ENCODE measurements around the gene LLGL1. TPM values are rescaled to one million over a fixed set of nuclear protein-coding genes. Genes with fewer than 3 reads are reported as not detected.

Gene LLGL1
- total RNA-seq, 1 experiment from 2014 or later, result 65.0 TPM

DNA sequence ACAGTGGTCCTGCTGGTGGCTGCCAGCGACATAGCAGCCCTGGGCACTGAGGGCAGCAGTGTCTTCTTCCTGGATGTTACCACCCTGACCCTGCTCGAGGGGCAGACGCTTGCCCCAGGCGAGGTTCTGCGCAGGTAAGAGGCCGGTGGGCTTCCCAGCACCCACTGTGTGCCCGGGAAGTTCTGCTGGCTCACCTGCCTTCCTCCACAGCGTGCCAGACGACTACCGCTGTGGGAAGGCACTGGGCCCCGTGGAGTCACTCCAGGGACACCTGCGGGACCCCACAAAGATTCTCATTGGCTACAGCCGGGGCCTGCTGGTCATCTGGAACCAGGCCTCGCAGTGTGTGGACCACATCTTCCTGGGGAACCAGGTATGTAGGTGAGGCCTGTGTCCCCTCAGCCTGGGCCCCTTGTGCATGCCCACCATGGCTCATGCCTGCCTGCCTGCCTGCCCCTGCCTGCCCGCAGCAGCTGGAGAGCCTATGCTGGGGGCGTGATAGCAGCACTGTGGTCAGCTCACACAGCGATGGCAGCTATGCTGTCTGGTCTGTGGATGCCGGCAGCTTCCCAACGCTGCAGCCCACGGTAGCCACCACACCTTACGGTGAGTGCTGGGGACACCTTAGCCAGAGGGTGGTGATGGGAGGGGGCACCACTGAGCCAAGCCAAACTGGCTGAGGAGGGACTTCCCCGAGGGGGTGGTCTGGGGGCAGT lies 8.5 kb downstream of the LLGL1 start:
- no peak overlapping the region for H2BK12ac ChIP-seq (ENCODE audit: insufficient read length, low read depth, low read length)
- H3K56ac ChIP-seq (ENCODE audit: insufficient read length, low read depth, low read length), result no peak overlapping the region
- H4K91ac ChIP-seq (ENCODE audit: insufficient read length, low read depth, low read length), result no peak overlapping the region
- H3K27me3 ChIP-seq (ENCODE audit: insufficient read depth, low read length), result no peaks in the 10 kb centered on the region
- no peak overlapping the region for H3K9ac ChIP-seq (ENCODE audit: extremely low read depth, insufficient read length, low read length)
- peaks cover 7% of the 10 kb centered on the region; the same call in 1 of the 2 replicates for H3K79me2 ChIP-seq (ENCODE audit: insufficient read depth, low read length)
- H4K5ac ChIP-seq (ENCODE audit: insufficient read length, low read depth, low read length), result no peak overlapping the region
- no peak overlapping the region for H2BK5ac ChIP-seq (ENCODE audit: insufficient read length, low read length)
- no peak overlapping the region for H3K18ac ChIP-seq (ENCODE audit: insufficient read length, low read depth, low read length)
- Mint-ChIP-seq H3K4me3 (no peak overlapping the region), H3K27ac (no peak overlapping the region; a peak in 2 of 7 replicates), H3K4me1 (peaks cover 3 to 8% of the 10 kb centered on the region in 2 experiments; a peak in 3 of 4 replicates), H3K27me3 (ENCODE audit: low read depth) (no peaks in the 10 kb centered on the region), H3K9me3 (no peaks in the 10 kb centered on the region), H3K36me3 (ENCODE audit: insufficient read depth in 1 of 3, low read depth in 3 of 3) (peaks cover 16 to 52% (median 52%) of the 10 kb centered on the region in 3 experiments)
- no peak overlapping the region for H3K14ac ChIP-seq (ENCODE audit: insufficient read depth, low read length)
- no peaks in the 10 kb centered on the region for H3K23me2 ChIP-seq (ENCODE audit: insufficient read length, low read depth, low read length, poor library complexity, severe bottlenecking)
- no peak overlapping the region for H3K27ac ChIP-seq (ENCODE audit: insufficient read length, low read depth, low read length)
- H2AK5ac ChIP-seq (ENCODE audit: insufficient read length, low read length), result no peak overlapping the region
- no peak overlapping the region for H2BK20ac ChIP-seq (ENCODE audit: low read depth, low read length, poor library complexity, severe bottlenecking)
- H3K4me2 ChIP-seq (ENCODE audit: insufficient read depth, insufficient read length, low read length), result no peak overlapping the region
- no peak for DNase-seq
- H3K23ac ChIP-seq (ENCODE audit: insufficient read length, low read depth, low read length), result no peak overlapping the region
- no CpG with 5 or more reads among the region's 22 CpGs for WGBS (ENCODE audit: extremely low coverage, insufficient read length, low lambda C conversion rate)
- no peak overlapping the region for H3T11ph ChIP-seq (ENCODE audit: low read length)
- H4K8ac ChIP-seq (replicated peaks; ENCODE audit: insufficient read length, low read depth, low read length), result no peak overlapping the region
- no peak overlapping the region for H2BK120ac ChIP-seq (ENCODE audit: low read depth, low read length, poor library complexity, severe bottlenecking)
- no peaks in the 10 kb centered on the region for H4K20me1 ChIP-seq (ENCODE audit: control insufficient read depth, insufficient read depth, insufficient read length)
- TF ChIP-seq CTCF (conservative IDR thresholded peaks at IDR 0.05), result no peak
- H3K4ac ChIP-seq (ENCODE audit: low read depth, low read length), result no peak overlapping the region
- no peak overlapping the region for H2AFZ ChIP-seq (ENCODE audit: low read length)
- no peaks in the 10 kb centered on the region for H3K4me1 ChIP-seq (ENCODE audit: insufficient read depth, low read length)
- no peaks in the 10 kb centered on the region for H3K9me3 ChIP-seq (ENCODE audit: control insufficient read depth, low read depth, low read length)
- H2BK15ac ChIP-seq (ENCODE audit: low read depth, low read length), result no peak overlapping the region
- H3K79me1 ChIP-seq (ENCODE audit: insufficient read depth, low read depth, low read length, poor library complexity, severe bottlenecking), result no peaks in the 10 kb centered on the region

Measured in H9 (cell line).